Measurements from ENCODE around the gene ITM2C. TPM values are rescaled to one million over a fixed set of nuclear protein-coding genes. Genes with fewer than 3 reads are reported as not detected.

ITM2C gene
- total and polyA plus RNA-seq, 2 of the 13 experiments (the other 11 are each of a cell fraction or from before 2014, with no cell fraction given): 70.5 to 270 TPM

- ChIA-PET POLR2A (no interaction called here), CTCF (ENCODE audit: low intra/inter-chr PET ratio, low total read pairs) (no interaction called here)
- no peak overlapping the region for H2AFZ ChIP-seq (ENCODE audit: low read length)
- peaks cover 12% of the 10 kb centered on the region; the same call in 1 of the 2 replicates for H3K9me3 ChIP-seq (ENCODE audit: low read length)
- no peak overlapping the region for H3K27ac ChIP-seq (ENCODE audit: extremely low read length, insufficient read depth, low read length)
- no peak overlapping the region for H3K4me3 ChIP-seq (replicated peaks in 1 of 3; ENCODE audit: insufficient read depth in 1 of 3, low read depth in 2 of 3, low read length in 3 of 3)
- H3K27me3 ChIP-seq (ENCODE audit: control insufficient read depth in 1 of 2, insufficient read depth in 2 of 2, low read length in 2 of 2): peaks cover 0 to 45% of the 10 kb centered on the region in 2 experiments; a peak in 3 of 5 replicates
- TF ChIP-seq MAFG (CRISPR knock-in tag; IDR thresholded peaks at IDR 0.05) (no peak), KDM4B (CRISPR knock-in tag; IDR thresholded peaks at IDR 0.05) (no peak), ZNF274 (CRISPR knock-in tag; IDR thresholded peaks at IDR 0.05) (no peak), ZNF678 (CRISPR knock-in tag; IDR thresholded peaks at IDR 0.05) (no peak), IRF2 (CRISPR knock-in tag; IDR thresholded peaks at IDR 0.05) (no peak), ZNF773 (CRISPR knock-in tag; IDR thresholded peaks at IDR 0.05; ENCODE audit: borderline replicate concordance) (no peak), NR1H2 (CRISPR knock-in tag; IDR thresholded peaks at IDR 0.05; ENCODE audit: borderline replicate concordance, low read depth) (no peak), NFKBIZ (CRISPR knock-in tag; IDR thresholded peaks at IDR 0.05) (no peak), HBP1 (CRISPR knock-in tag; IDR thresholded peaks at IDR 0.05; ENCODE audit: low read depth) (no peak), NRL (CRISPR knock-in tag; IDR thresholded peaks at IDR 0.05; ENCODE audit: borderline replicate concordance) (no peak), ZBED4 (CRISPR knock-in tag; IDR thresholded peaks at IDR 0.05; ENCODE audit: borderline replicate concordance) (no peak), SRSF1 (optimal IDR thresholded peaks at IDR 0.05; ENCODE audit: low read depth, low read length) (no peak), ZNF441 (CRISPR knock-in tag; IDR thresholded peaks at IDR 0.05; ENCODE audit: borderline replicate concordance) (no peak), ZBTB49 (CRISPR knock-in tag; IDR thresholded peaks at IDR 0.05; ENCODE audit: borderline replicate concordance) (no peak), ZFP1 (CRISPR knock-in tag; IDR thresholded peaks at IDR 0.05) (no peak), NCOA1 (CRISPR knock-in tag; IDR thresholded peaks at IDR 0.05) (no peak), FOXA1 (IDR thresholded peaks at IDR 0.05) (no peak), FOXA1 (CRISPR knock-in tag; IDR thresholded peaks at IDR 0.05) (no peak), PAX8 (CRISPR knock-in tag; IDR thresholded peaks at IDR 0.05; ENCODE audit: borderline replicate concordance) (no peak)
- in situ Hi-C loops (cut with HindIII; ENCODE audit: extremely low pct_ligation_motif_present, low pct_unique_long_range_greater_than_20kb) (no loop called here), intact Hi-C loops (cut with micrococcal nuclease; ENCODE audit: unreplicated experiment) (no loop called here)
- no peak for DNase-seq (ENCODE audit: low spot score)
- BruUV-seq (replicated peaks): no TSS peak
- no peak overlapping the region for H3K4me2 ChIP-seq (ENCODE audit: low read depth, low read length)
- no peaks in the 10 kb centered on the region for H4K20me1 ChIP-seq (ENCODE audit: insufficient read depth, low read length)
- H3K79me2 ChIP-seq (ENCODE audit: insufficient read depth, low read length): no peaks in the 10 kb centered on the region
- FAIRE-seq: no peak
- no peaks in the 10 kb centered on the region for H3K36me3 ChIP-seq (replicated peaks in 1 of 2; ENCODE audit: control insufficient read depth in 1 of 2, insufficient read depth in 2 of 2, low read length in 2 of 2)
- peaks cover 6% of the 10 kb centered on the region for H3K4me1 ChIP-seq (ENCODE audit: insufficient read depth, low read length)
- no peak for ATAC-seq
- H3K9ac ChIP-seq (ENCODE audit: insufficient read depth, low read depth, low read length): no peak overlapping the region
- WGBS (ENCODE audit: low lambda C conversion rate): 8% methylated on average over 4 of the region's 4 CpGs
Measured at GRCh38 chr2:230843132-230843531, 21.6 kb upstream of the ITM2C start.
